Stimulated activated naive B cell treated with anti-CD40 and anti-IgM and Interleukin-4, amounts not matched to agents 10 μg/mL and 1 μg/mL and 100 μg/mL, for 72 hours (primary cell): ENCODE data around the gene OR10A4.
"Not testable (repeated sequence)": the region's sequence is repeated elsewhere in the genome, so short reads cannot be mapped to it uniquely, and the experiment has no call there.

Source experiments
- ATAC-seq, 2 donors: fragments of 150-1000 bp; cut with Tn5 transposase; replicated peaks; 2 replicates each; pipeline ENCODE4 v1.10.0; 2021; ENCODE audit warnings: moderate library complexity in 1 of 2
- DNase-seq: peaks from one replicate; pipeline ENCODE4 v3.0.0; 2021
- H3K27ac Mint-ChIP-seq: one replicate; pipeline ENCODE4 v1.8.0; 2022; ENCODE audit warnings: mild to moderate bottlenecking, mixed read lengths
- H3K27me3 Mint-ChIP-seq, 2 donors: one replicate each; pipeline ENCODE4 v1.8.0; 2022; ENCODE audit warnings: mixed read lengths in 2 of 2
- H3K36me3 Mint-ChIP-seq, 2 donors: one replicate each; pipeline ENCODE4 v1.8.0; 2022; ENCODE audit warnings: mixed read lengths in 2 of 2, mild to moderate bottlenecking in 1 of 2
- H3K4me1 Mint-ChIP-seq, 2 donors: one replicate each; pipeline ENCODE4 v1.8.0; 2022; ENCODE audit warnings: mixed read lengths in 2 of 2, mild to moderate bottlenecking in 1 of 2
- H3K4me3 Mint-ChIP-seq, 2 donors: one replicate each; pipeline ENCODE4 v1.8.0; 2022; ENCODE audit warnings: mild to moderate bottlenecking in 2 of 2, mixed read lengths in 2 of 2, moderate library complexity in 1 of 2
- H3K9me3 Mint-ChIP-seq, 2 donors: one replicate each; pipeline ENCODE4 v1.8.0; 2022; ENCODE audit warnings: mixed read lengths in 2 of 2, mild to moderate bottlenecking in 1 of 2

OR10A4 gene

GRCh38 chr11:6876325-6876724 lies at the start of gene OR10A4:
Gene OR10A4, plus strand, starts transcription at chr11:6876625. Its CDS starts 23 bp downstream, at chr11:6876648.
- ATAC-seq (no peak), DNase-seq (no peak)
- Mint-ChIP-seq H3K4me3 (no peak within 1 kb of the TSS), H3K27me3 (peaks cover 0 to 17% of the 10 kb centered on the region in 2 donors), H3K4me1 (no peaks in the 10 kb centered on the region), H3K9me3 (no peaks in the 10 kb centered on the region), H3K27ac (no peak within 1 kb of the TSS), H3K36me3 (no peaks in the 10 kb centered on the region)

- Mint-ChIP-seq H3K27me3 (peaks cover 0 to 12% of the 10 kb centered on the region in 2 donors), H3K27ac (no peak overlapping the region)
Measured at GRCh38 chr11:6828103-6828502, 48.3 kb upstream of the OR10A4 start.

GRCh38 chr11:6833356-6833755 lies 43.1 kb upstream of the OR10A4 start:
- ATAC-seq (no peak), DNase-seq (no peak)
- Mint-ChIP-seq H3K36me3 (no peaks in the 10 kb centered on the region), H3K9me3 (no peaks in the 10 kb centered on the region), H3K4me3 (no peak overlapping the region), H3K27ac (no peak overlapping the region), H3K4me1 (peaks cover 11 to 17% of the 10 kb centered on the region in 2 donors), H3K27me3 (peaks cover 0 to 6% of the 10 kb centered on the region in 2 donors)

More at GRCh38 chr11:6828103-6828502, 48.3 kb upstream of the OR10A4 start:
- no peak for DNase-seq
- Mint-ChIP-seq H3K9me3 (no peaks in the 10 kb centered on the region), H3K4me1 (peaks cover 6 to 11% of the 10 kb centered on the region in 2 donors), H3K4me3 (no peak overlapping the region), H3K36me3 (no peaks in the 10 kb centered on the region)
- ATAC-seq: no peak

- Mint-ChIP-seq H3K4me1 (peaks cover 11 to 17% of the 10 kb centered on the region in 2 donors), H3K4me3 (no peak overlapping the region)
- no peak for DNase-seq
Measured at GRCh38 chr11:6834021-6834420, 42.4 kb upstream of the OR10A4 start.

GRCh38 chr11:6841694-6842093 lies 34.7 kb upstream of the OR10A4 start:
- Mint-ChIP-seq H3K27ac (no peak overlapping the region), H3K4me3 (no peak overlapping the region), H3K4me1 (no peaks in the 10 kb centered on the region), H3K27me3 (peaks cover 21 to 22% of the 10 kb centered on the region in 2 donors), H3K9me3 (peaks cover 0 to 1% of the 10 kb centered on the region in 2 donors), H3K36me3 (no peaks in the 10 kb centered on the region)
- ATAC-seq: no peak
- DNase-seq: no peak

More at GRCh38 chr11:6834021-6834420, 42.4 kb upstream of the OR10A4 start:
- H3K27ac Mint-ChIP-seq: no peak overlapping the region
- ATAC-seq: no peak
- H3K9me3 Mint-ChIP-seq: no peaks in the 10 kb centered on the region
- H3K27me3 Mint-ChIP-seq: no peaks in the 10 kb centered on the region
- no peaks in the 10 kb centered on the region for H3K36me3 Mint-ChIP-seq

- Mint-ChIP-seq H3K4me1 (no peaks in the 10 kb centered on the region), H3K27me3 (peaks cover 22 to 28% of the 10 kb centered on the region in 2 donors), H3K9me3 (peaks cover 0 to 1% of the 10 kb centered on the region in 2 donors), H3K27ac (no peak overlapping the region), H3K4me3 (no peak overlapping the region), H3K36me3 (no peaks in the 10 kb centered on the region)
- no peak for DNase-seq
- ATAC-seq: no peak
Measured at GRCh38 chr11:6843670-6844069, 32.8 kb upstream of the OR10A4 start.

GRCh38 chr11:6844356-6844755 lies 32.1 kb upstream of the OR10A4 start:
- Mint-ChIP-seq H3K27me3 (peaks cover 22 to 28% of the 10 kb centered on the region in 2 donors), H3K9me3 (peaks cover 0 to 1% of the 10 kb centered on the region in 2 donors), H3K4me3 (no peak overlapping the region), H3K36me3 (no peaks in the 10 kb centered on the region), H3K27ac (no peak overlapping the region), H3K4me1 (no peaks in the 10 kb centered on the region)
- ATAC-seq (no peak), DNase-seq (no peak)

- no peak for ATAC-seq
- peaks cover 22 to 28% of the 10 kb centered on the region in 2 donors for H3K27me3 Mint-ChIP-seq
- H3K4me1 Mint-ChIP-seq: peaks cover 0 to 1% of the 10 kb centered on the region in 2 donors
- peaks cover 1 to 2% of the 10 kb centered on the region in 2 donors for H3K9me3 Mint-ChIP-seq
- no peak for DNase-seq
- no peak within 1 kb of the TSS for H3K4me3 Mint-ChIP-seq
- no peak within 1 kb of the TSS for H3K27ac Mint-ChIP-seq
- H3K36me3 Mint-ChIP-seq: no peaks in the 10 kb centered on the region
Measured at GRCh38 chr11:6845383-6845782, 31.0 kb upstream of the OR10A4 start, which contains the start of gene OR10A5. Gene OR10A5, plus strand, starts transcription at chr11:6845683. Its CDS starts 0 bp downstream, at chr11:6845683.

- H3K36me3 Mint-ChIP-seq: peaks cover 3% of the 10 kb centered on the region in 2 donors
- H3K9me3 Mint-ChIP-seq: peaks cover 12 to 14% of the 10 kb centered on the region in 2 donors
- ATAC-seq (peak in 1 of 2 donors; percentile 33), DNase-seq (no peak)
- H3K4me3 Mint-ChIP-seq: no peak overlapping the region
- H3K4me1 Mint-ChIP-seq: peaks cover 0 to 4% of the 10 kb centered on the region in 2 donors
- no peak overlapping the region for H3K27ac Mint-ChIP-seq
- H3K27me3 Mint-ChIP-seq: peaks cover 16 to 25% of the 10 kb centered on the region in 2 donors
Measured at GRCh38 chr11:6850526-6850925, 25.9 kb upstream of the OR10A4 start.

GRCh38 chr11:6854801-6855200 lies 21.6 kb upstream of the OR10A4 start:
- H3K4me3 Mint-ChIP-seq, H3K27ac Mint-ChIP-seq, H3K36me3 Mint-ChIP-seq, DNase-seq, ATAC-seq, H3K4me1 Mint-ChIP-seq: not testable (repeated sequence)
- peaks cover 12 to 14% of the 10 kb centered on the region in 2 donors for H3K9me3 Mint-ChIP-seq
- peaks cover 9 to 16% of the 10 kb centered on the region in 2 donors for H3K27me3 Mint-ChIP-seq

GRCh38 chr11:6855971-6856541 lies 20.4 kb upstream of the OR10A4 start:
- no peak for ATAC-seq

GRCh38 chr11:6856871-6857270 lies 19.6 kb upstream of the OR10A4 start:
- no peak for ATAC-seq
- Mint-ChIP-seq H3K27ac (no peak overlapping the region), H3K4me1 (no peaks in the 10 kb centered on the region), H3K36me3 (peaks cover 3 to 7% of the 10 kb centered on the region in 2 donors), H3K27me3 (peaks cover 10 to 18% of the 10 kb centered on the region in 2 donors), H3K9me3 (peaks cover 5 to 13% of the 10 kb centered on the region in 2 donors), H3K4me3 (no peak overlapping the region)
- no peak for DNase-seq

More at GRCh38 chr11:6855971-6856541, 20.4 kb upstream of the OR10A4 start:
- Mint-ChIP-seq H3K4me3 (no peak overlapping the region), H3K4me1 (no peaks in the 10 kb centered on the region), H3K27ac (no peak overlapping the region), H3K36me3 (peaks cover 3 to 7% of the 10 kb centered on the region in 2 donors), H3K27me3 (peaks cover 10 to 19% of the 10 kb centered on the region in 2 donors), H3K9me3 (peaks cover 9 to 13% of the 10 kb centered on the region in 2 donors)
- no peak for DNase-seq

GRCh38 chr11:6862961-6863360 lies 13.5 kb upstream of the OR10A4 start, which contains the start of gene OR10A2:
Gene OR10A2, plus strand, starts transcription at chr11:6863057. Its CDS starts 6,698 bp downstream, at chr11:6869755.
- no peak within 1 kb of the TSS for H3K4me3 Mint-ChIP-seq
- no peak for DNase-seq
- H3K4me1 Mint-ChIP-seq: no peaks in the 10 kb centered on the region
- peaks cover 0 to 4% of the 10 kb centered on the region in 2 donors for H3K36me3 Mint-ChIP-seq
- H3K9me3 Mint-ChIP-seq: peaks cover 0 to 6% of the 10 kb centered on the region in 2 donors
- no peak for ATAC-seq
- H3K27ac Mint-ChIP-seq: no peak within 1 kb of the TSS
- peaks cover 7 to 12% of the 10 kb centered on the region in 2 donors for H3K27me3 Mint-ChIP-seq

GRCh38 chr11:6864438-6864837 lies 12.0 kb upstream of the OR10A4 start:
- Mint-ChIP-seq H3K27ac (no peak overlapping the region), H3K9me3 (peaks cover 0 to 6% of the 10 kb centered on the region in 2 donors), H3K4me1 (no peaks in the 10 kb centered on the region), H3K4me3 (no peak overlapping the region), H3K36me3 (peaks cover 0 to 3% of the 10 kb centered on the region in 2 donors), H3K27me3 (peaks cover 5 to 11% of the 10 kb centered on the region in 2 donors)
- ATAC-seq: no peak
- DNase-seq: no peak

GRCh38 chr11:6871278-6871677 lies 5.1 kb upstream of the OR10A4 start:
- Mint-ChIP-seq H3K27me3 (peaks cover 0 to 28% of the 10 kb centered on the region in 2 donors), H3K9me3 (no peaks in the 10 kb centered on the region), H3K4me3 (no peak overlapping the region), H3K27ac (no peak overlapping the region), H3K4me1 (no peaks in the 10 kb centered on the region), H3K36me3 (no peaks in the 10 kb centered on the region)
- no peak for ATAC-seq
- no peak for DNase-seq
